Measurements from ENCODE around the gene PAQR9.

DNA sequence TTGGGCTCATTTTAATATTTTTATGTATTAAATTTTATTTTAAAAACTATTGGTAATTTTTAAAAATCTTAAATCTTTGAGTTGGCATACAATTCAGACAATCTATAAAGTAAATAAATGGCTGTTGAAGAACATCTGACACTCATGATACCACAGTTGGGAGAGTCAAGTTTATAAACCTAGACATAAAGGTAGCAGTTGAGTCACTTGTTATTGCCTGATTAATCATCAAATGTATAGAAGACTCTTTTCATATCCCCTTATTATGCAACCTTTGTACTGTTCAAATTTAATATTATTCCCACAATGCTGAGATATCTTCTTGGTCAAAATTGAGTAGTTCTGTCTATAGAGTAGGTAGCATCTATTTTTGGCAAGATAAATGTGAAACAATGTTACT lies 19.6 kb downstream of the PAQR9 start:
- TF ChIP-seq CTCF (IDR thresholded peaks at IDR 0.05 in 2 of 3, conservative IDR thresholded peaks at IDR 0.05 in 1 of 3; ENCODE audit: borderline replicate concordance in 1 of 3, insufficient read depth in 1 of 3, low read depth in 2 of 3, low read length in 2 of 3) (no peak), ATF3 (IDR thresholded peaks at IDR 0.05) (no peak)
